Loucy (cell line): ENCODE results near the gene RAI1.

Experiments
- EZH2phosphoT487 ChIP-seq: fragments of 200-600 bp; IDR thresholded peaks from 2 replicates; pipeline ENCODE4 v1.6.1; 2018; ENCODE audit warnings: antibody characterized with exemption, mild to moderate bottlenecking, moderate library complexity, borderline replicate concordance
- TF ChIP-seq, protein P1 (sequence below): fragments of 200-600 bp; sonication (generic); conservative IDR thresholded peaks from 2 replicates; pipeline ENCODE4 v1.5.1; 2014; ENCODE audit warnings: mild to moderate bottlenecking, antibody characterized with exemption, low read length

DNA sequence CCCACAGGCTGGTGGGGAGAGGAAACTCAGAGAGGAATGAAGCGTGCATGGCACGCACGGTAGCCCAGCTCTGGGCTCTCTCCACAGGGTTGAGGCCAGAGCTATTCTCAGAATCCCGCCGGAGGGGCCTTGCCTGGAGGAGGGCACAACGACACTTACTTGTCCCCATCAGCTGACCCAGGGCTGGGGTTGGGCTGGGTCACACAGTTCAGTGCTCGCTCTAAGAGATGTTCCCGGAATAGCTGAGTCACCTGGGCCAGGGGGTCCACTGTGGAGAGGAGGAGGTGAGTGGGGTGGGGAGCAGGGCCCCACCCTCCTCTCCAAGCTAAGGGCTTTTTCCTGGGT, 133.8 kb downstream of the RAI1 start:
- TF ChIP-seq, protein P1, sequence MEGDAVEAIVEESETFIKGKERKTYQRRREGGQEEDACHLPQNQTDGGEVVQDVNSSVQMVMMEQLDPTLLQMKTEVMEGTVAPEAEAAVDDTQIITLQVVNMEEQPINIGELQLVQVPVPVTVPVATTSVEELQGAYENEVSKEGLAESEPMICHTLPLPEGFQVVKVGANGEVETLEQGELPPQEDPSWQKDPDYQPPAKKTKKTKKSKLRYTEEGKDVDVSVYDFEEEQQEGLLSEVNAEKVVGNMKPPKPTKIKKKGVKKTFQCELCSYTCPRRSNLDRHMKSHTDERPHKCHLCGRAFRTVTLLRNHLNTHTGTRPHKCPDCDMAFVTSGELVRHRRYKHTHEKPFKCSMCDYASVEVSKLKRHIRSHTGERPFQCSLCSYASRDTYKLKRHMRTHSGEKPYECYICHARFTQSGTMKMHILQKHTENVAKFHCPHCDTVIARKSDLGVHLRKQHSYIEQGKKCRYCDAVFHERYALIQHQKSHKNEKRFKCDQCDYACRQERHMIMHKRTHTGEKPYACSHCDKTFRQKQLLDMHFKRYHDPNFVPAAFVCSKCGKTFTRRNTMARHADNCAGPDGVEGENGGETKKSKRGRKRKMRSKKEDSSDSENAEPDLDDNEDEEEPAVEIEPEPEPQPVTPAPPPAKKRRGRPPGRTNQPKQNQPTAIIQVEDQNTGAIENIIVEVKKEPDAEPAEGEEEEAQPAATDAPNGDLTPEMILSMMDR = no peak
- TF ChIP-seq EZH2phosphoT487 = no peak
